ENCODE data around the gene TXNRD2.

GRCh38 chr22:19859861-19860510, 81.6 kb downstream of the TXNRD2 start:
- TF ChIP-seq CTCF (IDR thresholded peaks at IDR 0.05; ENCODE audit: low read length) (no peak), EZH2phosphoT487 (IDR thresholded peaks at IDR 0.05; ENCODE audit: low read length) (no peak)

Data from MM.1S (cell line).